Measurements from ENCODE around the gene S100PBP. TPM values are rescaled to one million over a fixed set of nuclear protein-coding genes. Genes with fewer than 3 reads are reported as not detected.

Gene S100PBP
- total and polyA plus RNA-seq, 9 of the 15 experiments (the other 6 are each of a cell fraction or from before 2014, with no cell fraction given): 22.9 to 60.2 (median 32.9) TPM

GRCh38 chr1:32818804-32819541 is 1.5 kb downstream of the S100PBP start:
- Histone ChIP-seq H3K27ac (ENCODE audit: extremely low read depth, low read depth, low read length) (peak overlapping the region; percentile 97), H3K79me2 (ENCODE audit: control insufficient read depth, insufficient read depth, low read length) (peaks cover 91% of the 10 kb centered on the region), H3K4me2 (ENCODE audit: insufficient read depth, low read length) (peak overlapping the region; percentile 95), H3K27me3 (ENCODE audit: control insufficient read depth in 2 of 2, insufficient read depth in 2 of 2, low read length in 2 of 2) (no peaks in the 10 kb centered on the region), H3K36me3 (ENCODE audit: control insufficient read depth, insufficient read depth, low read length) (peaks cover 28% of the 10 kb centered on the region; the same call in 2 of the 3 replicates), H4K20me1 (replicated peaks; ENCODE audit: control insufficient read depth, insufficient read depth, low read length) (peaks cover 10% of the 10 kb centered on the region; the same call in 1 of the 2 replicates), H3K9me1 (ENCODE audit: control insufficient read depth, insufficient read depth, low read length) (no peaks in the 10 kb centered on the region), H3K9me3 (replicated peaks; ENCODE audit: control insufficient read depth, insufficient read depth, low read depth, low read length) (no peaks in the 10 kb centered on the region), H3K4me1 (replicated peaks in 1 of 2; ENCODE audit: control insufficient read depth in 2 of 2, insufficient read depth in 2 of 2, low read length in 2 of 2) (peaks cover 26 to 34% of the 10 kb centered on the region in 2 experiments), H3K4me3 (peak overlapping the region; percentile 74), H3K9ac (ENCODE audit: insufficient read depth in 1 of 2, low read depth in 2 of 2, low read length in 2 of 2) (peak overlapping the region; percentile 98 to 99; a peak in 3 of 4 replicates), H2AFZ (ENCODE audit: low read depth, low read length) (peak overlapping the region; percentile 94)
- no TSS peak for BruUV-seq (replicated peaks)
- ATAC-seq: no peak
- no peak for FAIRE-seq
- in situ Hi-C loops (cut with MboI): no loop called here
- ChIA-PET CTCF (ENCODE audit: low intra/inter-chr PET ratio) (no interaction called here), POLR2A (interaction anchor here (0.6 to 2.7 kb wide), 6 partner anchors 8 to 1934 kb away, joined by 3 to 6 read pairs (median 4); no protein-coding TSS in a partner anchor)
- DNase-seq (ENCODE audit: extremely low read depth in 1 of 4, low spot score in 3 of 4): peak in 1 of 4 experiments; percentile 27
- 46% methylated on average over 11 of the region's 11 CpGs for WGBS (ENCODE audit: insufficient coverage, low coverage, missing lambda C conversion rate)
- intact Hi-C loops (cut with micrococcal nuclease): loop anchor here (5.0 kb wide), 1 partner anchor 427 kb away; the partner anchor contains the start of gene BSDC1
- TF ChIP-seq GATA2 (CRISPR knock-in tag; IDR thresholded peaks at IDR 0.05) (no peak), TCF7 (IDR thresholded peaks at IDR 0.05; ENCODE audit: borderline replicate concordance) (no peak), CREB3 (tag; conservative IDR thresholded peaks at IDR 0.05; ENCODE audit: low read depth) (no peak), FOXA3 (CRISPR knock-in tag; conservative IDR thresholded peaks at IDR 0.05 in 1 of 2, IDR thresholded peaks at IDR 0.05 in 1 of 2) (0 out of 4 replicates have a peak, but pooled peaks of 1 of the 2 experiments have one; percentile 44), SIN3B (IDR thresholded peaks at IDR 0.05; ENCODE audit: low read depth) (no peak), ZNF263 (CRISPR knock-in tag; IDR thresholded peaks at IDR 0.05; ENCODE audit: borderline replicate concordance) (no peak), TBP (optimal IDR thresholded peaks at IDR 0.05; ENCODE audit: low read depth, low read length) (peak; percentile 44), BCOR (IDR thresholded peaks at IDR 0.05) (peak; percentile 45; the same call in 1 of the 2 replicates), KAT8 (IDR thresholded peaks at IDR 0.05; ENCODE audit: low read depth) (no peak), SPI1 (IDR thresholded peaks at IDR 0.05; ENCODE audit: borderline replicate concordance, low read depth, low read length) (peak; percentile 21; the same call in 1 of the 2 replicates), FOXA1 (IDR thresholded peaks at IDR 0.05; ENCODE audit: borderline replicate concordance) (no peak), ZBTB26 (CRISPR knock-in tag; IDR thresholded peaks at IDR 0.05) (0 out of 2 replicates have a peak, but pooled peaks have one; percentile 26)

Measured in K562 (cell line).